HTR-8/SVneo (cell line): ENCODE data around the gene PTPN2.
"Not testable (repeated sequence)": the region's sequence is repeated elsewhere in the genome, so short reads cannot be mapped to it uniquely, and the experiment has no call there.

ENCODE experiments used
- DNase-seq: peaks from one replicate; pipeline ENCODE4 v3.0.0; 2011; ENCODE audit warnings: low spot score, mixed read lengths; ENCODE audit not compliant: insufficient read length
- FAIRE-seq: peaks from 2 replicates; lab custom pipeline; 2011; peaks lifted over from hg19 to GRCh38; lab: Jason Lieb, UNC

Gene PTPN2

GRCh38 chr18:12779043-12779442, 105.0 kb downstream of the PTPN2 start:
- FAIRE-seq = no peak
- DNase-seq = no peak

GRCh38 chr18:12777500-12777944, 106.5 kb downstream of the PTPN2 start:
- no peak for DNase-seq
- no peak for FAIRE-seq

- DNase-seq (no peak), FAIRE-seq (no peak)
Observed at GRCh38 chr18:12776821-12777471, 107.1 kb downstream of the PTPN2 start.

- FAIRE-seq, DNase-seq: not testable (repeated sequence)
Observed at GRCh38 chr18:12776415-12776814, 107.6 kb downstream of the PTPN2 start.

- DNase-seq = no peak
- no peak for FAIRE-seq
Observed at GRCh38 chr18:12774982-12775381, 109.1 kb downstream of the PTPN2 start.

- no peak for FAIRE-seq
Observed at GRCh38 chr18:12773369-12773768, 110.7 kb downstream of the PTPN2 start.

GRCh38 chr18:12772111-12772510, 111.9 kb downstream of the PTPN2 start:
- FAIRE-seq = no peak
- DNase-seq = no peak

More at GRCh38 chr18:12773369-12773768, 110.7 kb downstream of the PTPN2 start:
- no peak for DNase-seq

GRCh38 chr18:12770469-12771219, 113.4 kb downstream of the PTPN2 start:
- DNase-seq (no peak), FAIRE-seq (no peak)

- FAIRE-seq = no peak
Observed at GRCh38 chr18:12769644-12770440, 114.2 kb downstream of the PTPN2 start.

GRCh38 chr18:12769136-12769535, 114.9 kb downstream of the PTPN2 start:
- no peak for DNase-seq
- FAIRE-seq = no peak

More at GRCh38 chr18:12769644-12770440, 114.2 kb downstream of the PTPN2 start:
- DNase-seq = no peak

GRCh38 chr18:12768625-12769024, 115.4 kb downstream of the PTPN2 start:
- DNase-seq (no peak), FAIRE-seq (no peak)

- no peak for DNase-seq
- FAIRE-seq = no peak
Observed at GRCh38 chr18:12767580-12768155, 116.4 kb downstream of the PTPN2 start.

- FAIRE-seq = no peak
- no peak for DNase-seq
Observed at GRCh38 chr18:12766986-12767433, 117.0 kb downstream of the PTPN2 start.

- DNase-seq = no peak
- FAIRE-seq = no peak
Observed at GRCh38 chr18:12765586-12765985, 118.5 kb downstream of the PTPN2 start.

GRCh38 chr18:12765126-12765525, 118.9 kb downstream of the PTPN2 start:
- FAIRE-seq (no peak), DNase-seq (no peak)

GRCh38 chr18:12758566-12758965, 125.5 kb downstream of the PTPN2 start:
- not testable (repeated sequence) for DNase-seq, FAIRE-seq

- DNase-seq, FAIRE-seq: not testable (repeated sequence)
Observed at GRCh38 chr18:12756619-12757239, 127.3 kb downstream of the PTPN2 start.

GRCh38 chr18:12755606-12756005, 128.4 kb downstream of the PTPN2 start:
- not testable (repeated sequence) for FAIRE-seq, DNase-seq

- FAIRE-seq (no peak), DNase-seq (no peak)
Observed at GRCh38 chr18:12754511-12754910, 129.5 kb downstream of the PTPN2 start.

- FAIRE-seq (no peak), DNase-seq (no peak)
Observed at GRCh38 chr18:12751891-12752290, 132.1 kb downstream of the PTPN2 start.
